B cell (primary cell): ENCODE measurements around the gene AAR2. TPM values are rescaled to one million over a fixed set of nuclear protein-coding genes. Genes with fewer than 3 reads are reported as not detected.

Source experiments
- ATAC-seq: fragments of 200-7000 bp; cut with Tn5 transposase; one replicate; pipeline ENCODE4 v1.10.0; 2021; ENCODE audit warnings: low read depth, mild to moderate bottlenecking, moderate number of reproducible peaks, moderate library complexity
- CTCF ChIA-PET: fragments of 350-600 bp; sonication (Branson Sonifier 250); formaldehyde crosslinking; loops from one replicate; lab custom pipeline; 2021; ENCODE audit warnings: antibody characterized with exemption, inconsistent platforms; lab: Charles Lee
- POLR2A ChIA-PET: fragments of 350-600 bp; sonication (Branson Sonifier 250); formaldehyde crosslinking; loops from one replicate; lab custom pipeline; 2021; ENCODE audit warnings: antibody characterized with exemption; lab: Charles Lee
- DNase-seq: peaks from one replicate; pipeline ENCODE4 v3.0.0; 2013
- H2AFZ ChIP-seq: 2 replicates; pipeline ENCODE4 v1.6.1; 2012; ENCODE audit warnings: mild to moderate bottlenecking, low read depth, low read length; ENCODE audit not compliant: insufficient read depth, poor library complexity, severe bottlenecking
- H3K27ac ChIP-seq, 2 donors: 1 replicate in 1 of 2; 2 replicates in 1 of 2; pipeline ENCODE4 v1.5.1; 2012 to 2013; ENCODE audit warnings: low read length in 2 of 2, mild to moderate bottlenecking in 2 of 2, moderate library complexity in 1 of 2
- H3K27me3 ChIP-seq, 4 experiments: fragments of 200-600 bp in 1 of 4; sonication (generic) in 1 of 4; replicated peaks in 1 of 4; 1 replicate in 2 of 4; 2 replicates in 2 of 4; pipeline versions ENCODE4 v1.6.1 to v1.7.0; 2013 to 2016; ENCODE audit warnings: low read length in 3 of 4, mild to moderate bottlenecking in 2 of 4, mixed read lengths in 1 of 4, moderate library complexity in 1 of 4; ENCODE audit not compliant: insufficient read depth in 4 of 4, control insufficient read depth in 3 of 4; ENCODE audit errors: control extremely low read depth in 1 of 4
- H3K36me3 ChIP-seq, 2 experiments: replicated peaks in 1 of 2; 1 replicate in 1 of 2; 2 replicates in 1 of 2; pipeline versions ENCODE4 v1.6.1 to v1.7.1; 2013; ENCODE audit warnings: low read length in 1 of 2; ENCODE audit not compliant: insufficient read depth in 2 of 2, control insufficient read depth in 1 of 2; ENCODE audit errors: control extremely low read depth in 1 of 2, extremely low read depth in 1 of 2
- H3K4me1 ChIP-seq, 2 donors: fragments of 200-600 bp in 1 of 2; sonication (generic) in 1 of 2; 1 replicate in 1 of 2; 2 replicates in 1 of 2; pipeline versions ENCODE4 v1.5.1 to v1.6.1; 2013 to 2017; ENCODE audit warnings: low read length in 2 of 2; ENCODE audit not compliant: control insufficient read depth in 2 of 2, insufficient read depth in 2 of 2
- H3K4me2 ChIP-seq: replicated peaks from 2 replicates; pipeline ENCODE3; 2012; ENCODE audit warnings: mild to moderate bottlenecking, low read depth, low read length; ENCODE audit not compliant: poor library complexity, severe bottlenecking
- H3K4me3 ChIP-seq, 5 experiments: fragments of 200-600 bp in 1 of 5; sonication (generic) in 1 of 5; 1 replicate in 3 of 5; 2 replicates in 2 of 5; pipeline versions ENCODE4 v1.5.1 to v1.7.0; 2011 to 2016; ENCODE audit warnings: low read length in 4 of 5, mild to moderate bottlenecking in 4 of 5, low read depth in 2 of 5, control low read depth in 1 of 5, moderate library complexity in 1 of 5; ENCODE audit not compliant: insufficient read depth in 1 of 5; ENCODE audit errors: control extremely low read depth in 1 of 5, extremely low read depth in 1 of 5
- H3K79me2 ChIP-seq: fragments of 200-600 bp; sonication (generic); one replicate; pipeline ENCODE4 v1.6.0; 2016; ENCODE audit warnings: low read length; ENCODE audit not compliant: control insufficient read depth, insufficient read depth
- H3K9ac ChIP-seq: fragments of 200-600 bp; sonication (generic); 2 replicates; pipeline ENCODE4 v1.6.1; 2017; ENCODE audit warnings: mild to moderate bottlenecking, low read length, moderate library complexity
- H3K9me3 ChIP-seq, 3 donors: one replicate each; pipeline versions ENCODE4 v1.6.1 to v1.7.1; 2013; ENCODE audit warnings: low read length in 2 of 3; ENCODE audit not compliant: control insufficient read depth in 2 of 3, insufficient read depth in 1 of 3; ENCODE audit errors: control extremely low read depth in 1 of 3
- H4K20me1 ChIP-seq: 2 replicates; pipeline ENCODE4 v1.6.0; 2012; ENCODE audit warnings: mild to moderate bottlenecking, low read length; ENCODE audit not compliant: insufficient read depth, control insufficient read depth, poor library complexity, severe bottlenecking
- H3K27ac Mint-ChIP-seq: one replicate; pipeline ENCODE4 v1.8.0; 2021; ENCODE audit warnings: mixed read lengths
- H3K27me3 Mint-ChIP-seq: one replicate; pipeline ENCODE4 v1.8.0; 2021; ENCODE audit warnings: mixed read lengths
- H3K4me1 Mint-ChIP-seq: one replicate; pipeline ENCODE4 v1.8.0; 2021; ENCODE audit warnings: mixed read lengths
- H3K4me3 Mint-ChIP-seq: one replicate; pipeline ENCODE4 v1.8.0; 2021; ENCODE audit warnings: mixed read lengths
- H3K9me3 Mint-ChIP-seq: one replicate; pipeline ENCODE4 v1.8.0; 2022; ENCODE audit warnings: mixed read lengths; ENCODE audit not compliant: insufficient read depth
- EZH2 ChIP-seq: IDR thresholded peaks from 2 replicates; pipeline ENCODE4 v1.6.1; 2012; ENCODE audit warnings: borderline replicate concordance, low read depth, mild to moderate bottlenecking, moderate library complexity, low read length; ENCODE audit not compliant: insufficient read depth, poor library complexity, severe bottlenecking
- WGBS: methylation state at CpG from one replicate; pipeline ENCODE4 v1.1.5; 2013; ENCODE audit warnings: missing lambda C conversion rate; ENCODE audit not compliant: insufficient coverage; 5-methylcytosine and 5-hydroxymethylcytosine counted together
- intact Hi-C: fragments of 100-400 bp; cut with micrococcal nuclease; formaldehyde crosslinking; loops from one replicate; pipeline ENCODE4 v1.10.0; 2022
- polyA plus RNA-seq: library from polyadenylated mRNA; depleted of rRNA; stranded (reverse); fragments of >200 nt; gene quantifications from 2 replicates; pipeline ENCODE4 v1.2.3, GENCODE V29; 2012
- total RNA-seq, 2 donors: library from RNA; stranded (reverse); fragments of 120-200 nt in 1 of 2; gene quantifications; 1 replicate in 1 of 2; 2 replicates in 1 of 2; pipeline versions ENCODE4 v1.2.3 to v1.2.4, GENCODE V29; 2013 to 2022
- TF ChIP-seq, protein P1 (sequence below): fragments of 200-600 bp; IDR thresholded peaks from one replicate; pipeline ENCODE4 v1.8.0; 2022; ENCODE audit warnings: antibody characterized with exemption, mild to moderate bottlenecking

The AAR2 gene
- total and polyA plus RNA-seq, 2 donors (not counting 1 experiment from before 2014, with no cell fraction given), result 10.3 to 21.3 TPM

DNA sequence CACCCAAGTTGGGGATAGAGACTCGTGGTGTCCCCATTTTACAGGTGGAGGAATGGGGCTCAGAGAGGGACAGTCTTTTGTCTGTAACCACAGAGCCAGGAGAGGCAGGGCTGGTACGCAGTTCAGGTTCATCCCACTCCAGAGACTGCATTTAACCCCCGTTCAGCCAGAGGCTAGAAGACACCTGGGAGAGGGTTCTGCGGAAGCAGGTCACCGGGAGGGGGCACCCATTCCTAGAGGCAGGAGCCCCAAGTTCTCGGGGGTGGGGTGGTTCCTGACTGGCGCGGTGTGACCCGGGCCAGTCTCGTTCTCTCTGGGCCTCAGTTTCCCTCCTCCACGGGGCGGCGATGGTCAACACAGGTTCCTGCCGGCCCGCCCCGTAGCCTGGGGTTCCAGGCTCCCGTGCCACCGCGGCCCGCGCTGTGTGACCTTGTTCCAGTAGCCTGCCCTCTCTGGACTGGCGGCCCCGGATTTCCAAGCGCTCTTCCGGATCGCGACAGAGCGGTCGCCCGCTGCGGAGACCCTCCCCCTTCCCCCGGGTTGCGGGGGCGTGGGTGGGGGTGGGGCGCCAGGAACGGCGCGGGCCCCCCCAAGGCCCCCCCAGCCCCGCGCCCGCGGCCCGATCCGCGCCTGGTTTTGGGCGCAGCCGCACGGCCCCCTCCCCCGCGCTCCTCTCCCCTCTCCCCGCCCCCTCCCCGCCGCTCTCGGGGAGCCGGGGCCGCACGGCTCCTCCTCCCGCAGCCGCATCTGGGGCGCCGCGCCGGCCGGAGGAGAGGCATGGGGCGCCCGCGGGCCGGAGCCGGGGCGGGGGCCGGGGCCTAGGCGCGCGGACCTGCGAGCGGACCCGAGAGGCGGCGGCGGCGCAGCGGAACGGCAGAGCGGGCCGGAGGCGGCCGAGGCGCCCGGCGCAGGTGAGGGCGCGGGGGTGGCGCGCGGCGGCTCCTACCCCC lies 69.6 kb downstream of the AAR2 start, which contains the start of gene DLGAP4:
TSS of gene DLGAP4 (plus strand) at position 738 of the 950 bp plus-strand sequence. CDS start 125,379 bp downstream, outside the sequence.
- Histone ChIP-seq H3K79me2 (no peaks in the 10 kb centered on the region), H3K4me3 (peak within 1 kb of the TSS in 2 of 5 experiments; percentile 19 to 39), H3K27ac (no peak within 1 kb of the TSS), H3K4me2 (peak within 1 kb of the TSS; percentile 74), H4K20me1 (no peaks in the 10 kb centered on the region), H3K4me1 (peaks cover 11 to 13% of the 10 kb centered on the region in 2 donors), H3K9me3 (peaks cover 0 to 9% (median 0%) of the 10 kb centered on the region in 3 donors), H2AFZ (no peak within 1 kb of the TSS), H3K36me3 (no peaks in the 10 kb centered on the region), H3K27me3 (peaks cover 0 to 71% (median 21%) of the 10 kb centered on the region in 4 experiments), H3K9ac (peak within 1 kb of the TSS; percentile 35)
- intact Hi-C loops, result no loop called here
- TF ChIP-seq EZH2, result no peak
- TF ChIP-seq, protein P1, sequence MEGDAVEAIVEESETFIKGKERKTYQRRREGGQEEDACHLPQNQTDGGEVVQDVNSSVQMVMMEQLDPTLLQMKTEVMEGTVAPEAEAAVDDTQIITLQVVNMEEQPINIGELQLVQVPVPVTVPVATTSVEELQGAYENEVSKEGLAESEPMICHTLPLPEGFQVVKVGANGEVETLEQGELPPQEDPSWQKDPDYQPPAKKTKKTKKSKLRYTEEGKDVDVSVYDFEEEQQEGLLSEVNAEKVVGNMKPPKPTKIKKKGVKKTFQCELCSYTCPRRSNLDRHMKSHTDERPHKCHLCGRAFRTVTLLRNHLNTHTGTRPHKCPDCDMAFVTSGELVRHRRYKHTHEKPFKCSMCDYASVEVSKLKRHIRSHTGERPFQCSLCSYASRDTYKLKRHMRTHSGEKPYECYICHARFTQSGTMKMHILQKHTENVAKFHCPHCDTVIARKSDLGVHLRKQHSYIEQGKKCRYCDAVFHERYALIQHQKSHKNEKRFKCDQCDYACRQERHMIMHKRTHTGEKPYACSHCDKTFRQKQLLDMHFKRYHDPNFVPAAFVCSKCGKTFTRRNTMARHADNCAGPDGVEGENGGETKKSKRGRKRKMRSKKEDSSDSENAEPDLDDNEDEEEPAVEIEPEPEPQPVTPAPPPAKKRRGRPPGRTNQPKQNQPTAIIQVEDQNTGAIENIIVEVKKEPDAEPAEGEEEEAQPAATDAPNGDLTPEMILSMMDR, result no peak
- ChIA-PET POLR2A (no interaction called here), CTCF (no interaction called here)
- Mint-ChIP-seq H3K27ac (no peak within 1 kb of the TSS), H3K4me1 (peaks cover 14% of the 10 kb centered on the region), H3K27me3 (peaks cover 70% of the 10 kb centered on the region), H3K9me3 (no peaks in the 10 kb centered on the region), H3K4me3 (peak within 1 kb of the TSS; percentile 84)
- WGBS, result 5% methylated on average over 69 of the region's 96 CpGs
- ATAC-seq (no peak), DNase-seq (no peak)

Other genes with a start within 250 kb of the AAR2 start
- gene EPB41L1, start 81.7 kb upstream of the AAR2 start, total RNA-seq, result 1.3 and 2.3 TPM in 2 replicates
- 0.12 TPM in 1 of 2 replicates, not detected in the other for gene EPB41L1, start 81.7 kb upstream of the AAR2 start, polyA plus RNA-seq
- 63.6 and 68.8 TPM in 2 replicates for gene DLGAP4, start 69.9 kb downstream of the AAR2 start, total RNA-seq
- gene DLGAP4, start 69.9 kb downstream of the AAR2 start, polyA plus RNA-seq, result 53.5 and 87.8 TPM in 2 replicates